Right lobe of liver (tissue), 6 donors: Measurements from ENCODE around the gene IGSF9. TPM values are rescaled to one million over a fixed set of nuclear protein-coding genes. Genes with fewer than 3 reads are reported as not detected.
"Not testable (repeated sequence)": the region's sequence is repeated elsewhere in the genome, so short reads cannot be mapped to it uniquely, and the experiment has no call there.

Source experiments
- ATAC-seq, 4 donors: fragments of 200-7000 bp; cut with Tn5 transposase; one replicate each; pipeline ENCODE4 v1.9.1; 2020; ENCODE audit warnings: mild to moderate bottlenecking in 4 of 4, moderate library complexity in 4 of 4
- DNase-seq, 3 donors: peaks; one replicate each; pipeline ENCODE4 v3.0.0-alpha.2; 2020
- H3K27ac ChIP-seq, 3 donors: fragments of 200-600 bp; one replicate each; pipeline ENCODE4 v1.8.0; 2022
- H3K27me3 ChIP-seq, 2 donors: fragments of 200-600 bp; one replicate each; pipeline ENCODE4 v1.8.0; 2022
- H3K36me3 ChIP-seq, 4 donors: fragments of 200-600 bp; sonication (generic) in 1 of 4; one replicate each; pipeline versions ENCODE4 v1.5.1 to v1.8.0; 2017 to 2022; ENCODE audit warnings: control low read depth in 1 of 4
- H3K4me1 ChIP-seq, 4 donors: fragments of 200-600 bp; sonication (generic) in 1 of 4; one replicate each; pipeline versions ENCODE4 v1.5.1 to v1.8.0; 2017 to 2022; ENCODE audit warnings: control low read depth in 1 of 4
- H3K4me3 ChIP-seq, 3 donors: fragments of 200-600 bp; one replicate each; pipeline ENCODE4 v1.8.0; 2022
- H3K9me3 ChIP-seq, 4 donors: fragments of 200-600 bp; sonication (generic) in 1 of 4; one replicate each; pipeline versions ENCODE4 v1.5.1 to v1.8.0; 2017 to 2022; ENCODE audit warnings: control low read depth in 1 of 4
- POLR2A ChIP-seq: fragments of 450-650 bp; IDR thresholded peaks from one replicate; pipeline ENCODE4 v1.6.1; 2017; ENCODE audit warnings: antibody characterized with exemption, mild to moderate bottlenecking
- WGBS: methylation state at CpG from one replicate; pipeline ENCODE4 v1.1.6; 2018; ENCODE audit warnings: low coverage, low lambda C conversion rate; ENCODE audit not compliant: insufficient coverage; ENCODE audit errors: missing lambda C conversion rate; 5-methylcytosine and 5-hydroxymethylcytosine counted together
- intact Hi-C, 2 donors: fragments of 100-400 bp; cut with DNase I; formaldehyde crosslinking; loops; one replicate each; pipeline versions ENCODE4 v1.11.2 to v1.14.1; 2022
- total RNA-seq, 6 experiments: library from RNA; depleted of rRNA in 2 of 6; stranded (reverse); fragments of >200 nt in 2 of 6; fragmentation: NEBNext Ultra II Directional in 3 of 6; extraction: Animal tissue kit (Norgen Biotek cat#: 25700) in 3 of 6; gene quantifications; one replicate each; pipeline versions ENCODE4 v1.1.0 to v1.2.4, GENCODE V29; 2016 to 2023
- TF ChIP-seq, protein P1 (sequence below), 4 donors: fragments of 200-600 bp in 3 of 4; fragments of 450-650 bp in 1 of 4; IDR thresholded peaks; one replicate each; pipeline versions ENCODE4 v1.5.1 to v1.8.0; 2016 to 2022; ENCODE audit warnings: antibody characterized with exemption in 4 of 4, mild to moderate bottlenecking in 2 of 4
- donor health status: DM: no; HTN: yes; CAD: no.
- donor health status: DM: no; HTN: no; CAD: no.
- donor health status: DM: no; HTN: no; CAD: no.
- donor health status: DM: no; HTN: yes; CAD: no.
- donor health status: DM: no; HTN: yes; CAD: no.

The IGSF9 gene
- total RNA-seq, 6 experiments from 2014 or later: 2.2 to 53.7 (median 16.6) TPM

DNA sequence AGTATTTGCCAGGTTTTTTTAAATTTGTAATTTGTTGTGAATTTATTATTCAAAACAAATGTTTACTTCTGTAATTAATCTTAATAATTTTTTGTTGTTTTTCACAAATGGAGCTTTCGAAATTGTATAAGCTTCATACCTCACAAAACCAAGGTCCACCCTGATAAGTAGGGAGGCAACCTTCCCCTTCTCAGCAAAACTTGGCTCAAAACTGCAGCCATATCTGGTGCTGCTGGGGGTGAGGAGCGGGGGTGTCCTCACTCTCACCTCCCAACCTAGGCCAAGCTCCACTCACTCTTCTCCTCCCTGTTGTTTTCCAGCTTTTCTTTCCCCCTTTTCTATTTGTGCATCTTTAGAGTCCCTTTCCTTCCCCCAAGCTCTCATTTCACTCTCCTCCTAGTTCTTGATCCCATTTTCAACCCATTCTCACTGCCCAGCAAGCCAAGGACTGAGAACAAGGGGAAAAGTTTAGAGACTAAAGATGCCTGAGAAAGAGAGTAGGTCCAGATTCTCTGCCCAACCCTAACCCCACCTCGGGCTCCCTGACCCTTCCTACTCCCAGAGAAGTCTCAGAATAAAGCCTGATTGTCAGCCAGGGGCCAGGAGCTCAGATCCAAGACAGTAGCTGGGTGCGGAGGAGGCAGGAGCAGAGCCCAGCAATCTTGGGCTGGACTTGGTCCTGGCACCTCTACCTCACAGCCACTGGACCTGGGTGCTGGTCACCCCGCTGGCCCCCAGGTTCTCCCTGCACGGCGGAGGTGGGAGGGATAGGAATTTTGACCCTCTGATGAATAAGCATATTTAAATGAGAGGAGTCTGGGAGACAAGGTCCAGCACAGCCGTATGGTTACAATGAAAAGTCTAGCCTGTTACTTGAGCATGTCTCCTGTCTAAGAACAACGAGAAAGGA is 37.1 kb downstream of the IGSF9 start:
- Histone ChIP-seq H3K27me3 (no peaks in the 10 kb centered on the region), H3K9me3 (no peaks in the 10 kb centered on the region), H3K36me3 (no peaks in the 10 kb centered on the region), H3K4me1 (no peaks in the 10 kb centered on the region), H3K4me3 (no peak overlapping the region), H3K27ac (no peak overlapping the region)
- intact Hi-C loops: no loop called here
- TF ChIP-seq, protein P1, sequence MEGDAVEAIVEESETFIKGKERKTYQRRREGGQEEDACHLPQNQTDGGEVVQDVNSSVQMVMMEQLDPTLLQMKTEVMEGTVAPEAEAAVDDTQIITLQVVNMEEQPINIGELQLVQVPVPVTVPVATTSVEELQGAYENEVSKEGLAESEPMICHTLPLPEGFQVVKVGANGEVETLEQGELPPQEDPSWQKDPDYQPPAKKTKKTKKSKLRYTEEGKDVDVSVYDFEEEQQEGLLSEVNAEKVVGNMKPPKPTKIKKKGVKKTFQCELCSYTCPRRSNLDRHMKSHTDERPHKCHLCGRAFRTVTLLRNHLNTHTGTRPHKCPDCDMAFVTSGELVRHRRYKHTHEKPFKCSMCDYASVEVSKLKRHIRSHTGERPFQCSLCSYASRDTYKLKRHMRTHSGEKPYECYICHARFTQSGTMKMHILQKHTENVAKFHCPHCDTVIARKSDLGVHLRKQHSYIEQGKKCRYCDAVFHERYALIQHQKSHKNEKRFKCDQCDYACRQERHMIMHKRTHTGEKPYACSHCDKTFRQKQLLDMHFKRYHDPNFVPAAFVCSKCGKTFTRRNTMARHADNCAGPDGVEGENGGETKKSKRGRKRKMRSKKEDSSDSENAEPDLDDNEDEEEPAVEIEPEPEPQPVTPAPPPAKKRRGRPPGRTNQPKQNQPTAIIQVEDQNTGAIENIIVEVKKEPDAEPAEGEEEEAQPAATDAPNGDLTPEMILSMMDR (IDR thresholded peaks at IDR 0.05): no peak
- no peak for TF ChIP-seq POLR2A
- 75% methylated on average over 6 of the region's 9 CpGs for WGBS
- ATAC-seq: no peak
- no peak for DNase-seq

DNA sequence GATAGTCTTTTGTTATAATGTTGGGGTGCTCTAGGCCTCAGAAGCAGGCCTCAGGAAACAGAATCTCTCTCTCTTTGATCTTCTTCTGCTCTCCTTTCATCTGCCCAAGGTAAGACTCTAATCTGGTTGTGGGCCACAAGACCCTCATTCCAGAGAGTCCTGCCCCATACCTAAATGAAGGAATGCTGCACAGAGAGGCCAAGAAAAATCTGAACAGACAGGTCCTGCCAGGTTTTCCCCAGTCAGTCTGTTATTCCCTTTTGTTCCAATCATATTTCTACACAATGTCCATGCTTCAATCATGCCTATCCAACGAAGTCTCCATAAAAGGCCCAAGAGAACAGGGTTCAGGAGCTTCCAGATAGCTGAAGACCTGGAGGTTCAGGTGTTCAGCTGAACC is 38.5 kb downstream of the IGSF9 start:
- 50% methylated on average over 1 of the region's 1 CpG for WGBS
- intact Hi-C loops: no loop called here
- Histone ChIP-seq H3K9me3 (no peaks in the 10 kb centered on the region), H3K36me3 (no peaks in the 10 kb centered on the region), H3K27ac (no peak overlapping the region), H3K4me3 (no peak overlapping the region), H3K4me1 (no peaks in the 10 kb centered on the region), H3K27me3 (no peaks in the 10 kb centered on the region)
- TF ChIP-seq, protein P1 (IDR thresholded peaks at IDR 0.05): no peak
- no peak for TF ChIP-seq POLR2A
- ATAC-seq (no peak), DNase-seq (no peak)

DNA sequence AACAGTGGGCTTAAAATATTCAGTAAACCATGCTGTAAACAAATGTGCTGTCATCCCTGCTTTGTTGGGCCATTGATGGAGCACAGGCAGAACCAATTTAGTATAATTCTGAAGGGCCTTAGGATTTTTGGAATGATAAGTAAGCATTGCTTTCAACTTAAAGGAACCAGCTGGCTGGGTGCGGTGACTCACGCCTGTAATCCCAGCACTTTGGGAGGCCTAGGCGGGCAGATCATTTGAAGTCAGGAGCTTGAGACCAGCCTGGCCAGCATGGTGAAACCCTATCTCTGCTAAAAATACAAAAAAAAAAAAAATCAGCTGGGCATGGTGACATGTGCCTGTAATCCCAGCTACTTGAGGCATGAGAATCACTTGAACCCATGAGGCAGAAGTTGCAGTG is 41.4 kb downstream of the IGSF9 start:
- ATAC-seq, H3K4me1 ChIP-seq: not testable (repeated sequence)
- WGBS: 64% methylated on average over 3 of the region's 3 CpGs

DNA sequence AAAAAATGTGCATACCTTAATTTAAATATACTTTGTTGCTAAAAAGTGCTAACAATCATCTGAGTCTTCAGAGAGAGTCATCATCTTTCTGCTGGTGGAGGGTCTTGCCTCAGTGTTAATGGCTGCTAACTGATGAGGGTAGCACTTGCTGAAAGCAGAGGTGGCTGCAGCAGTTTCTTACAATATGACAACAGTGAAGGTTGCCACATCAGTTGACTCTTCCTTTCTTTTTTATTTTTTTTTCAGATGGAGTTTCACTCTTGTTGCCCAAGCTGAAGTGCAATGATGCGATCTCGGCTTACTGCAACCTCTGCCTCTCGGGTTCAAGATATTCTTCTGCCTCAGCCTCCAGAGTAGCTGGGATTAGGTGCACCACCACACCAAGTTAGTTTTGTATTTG is 42.9 kb downstream of the IGSF9 start:
- no peak for ATAC-seq
- WGBS: 67% methylated on average over 2 of the region's 3 CpGs
- intact Hi-C loops: no loop called here
- Histone ChIP-seq H3K36me3 (no peaks in the 10 kb centered on the region), H3K9me3 (no peaks in the 10 kb centered on the region), H3K27ac (no peak overlapping the region), H3K4me3 (no peak overlapping the region), H3K4me1 (peaks cover 0 to 4% (median 0%) of the 10 kb centered on the region in 4 donors), H3K27me3 (no peaks in the 10 kb centered on the region)
- no peak for TF ChIP-seq POLR2A
- TF ChIP-seq, protein P1 (IDR thresholded peaks at IDR 0.05): no peak
- no peak for DNase-seq

More for the DNA sequence above, 41.4 kb downstream of the IGSF9 start:
- DNase-seq, H3K27me3 ChIP-seq, H3K36me3 ChIP-seq, H3K4me3 ChIP-seq, H3K9me3 ChIP-seq, intact Hi-C loops, H3K27ac ChIP-seq: not testable (repeated sequence)

DNA sequence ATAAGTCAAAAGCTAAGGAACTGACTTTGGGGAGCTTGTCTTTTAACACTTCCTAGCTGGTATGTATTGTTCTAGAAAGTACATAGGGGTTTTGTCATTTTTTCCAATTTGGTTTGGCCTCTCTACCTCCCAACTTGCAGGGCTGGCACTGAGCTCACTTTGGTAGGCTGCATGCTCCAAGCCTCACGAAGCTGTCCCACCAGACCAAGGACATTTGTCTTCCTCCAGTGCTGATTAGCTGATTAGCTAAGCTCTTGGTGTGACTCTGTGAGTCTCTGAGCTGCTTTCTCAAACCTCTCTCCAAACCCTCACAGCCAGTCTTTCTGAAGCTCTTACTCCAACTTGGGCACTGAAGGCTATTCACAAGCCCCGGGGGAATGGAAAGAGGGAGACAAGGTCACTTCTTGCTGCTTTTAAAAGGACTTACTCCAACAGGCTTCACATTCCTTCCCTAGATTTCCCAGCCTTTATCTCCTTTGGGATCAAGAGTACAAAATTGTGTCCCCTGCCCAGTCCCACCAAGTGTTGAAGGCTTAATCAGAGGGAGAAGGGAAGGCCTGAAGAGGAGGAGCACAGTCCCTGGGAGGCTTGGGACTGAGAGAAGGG is 44.6 kb downstream of the IGSF9 start:
- 100% methylated on average over 2 of the region's 2 CpGs for WGBS
- Histone ChIP-seq H3K4me3 (no peak overlapping the region), H3K27me3 (no peaks in the 10 kb centered on the region), H3K27ac (no peak overlapping the region), H3K9me3 (no peaks in the 10 kb centered on the region), H3K4me1 (peaks cover 0 to 4% (median 0%) of the 10 kb centered on the region in 4 donors), H3K36me3 (no peaks in the 10 kb centered on the region)
- intact Hi-C loops: no loop called here
- ATAC-seq (no peak), DNase-seq (no peak)
- TF ChIP-seq POLR2A: no peak
- TF ChIP-seq, protein P1 (IDR thresholded peaks at IDR 0.05): no peak
